Stimulated activated naive CD8-positive, alpha-beta T cell treated with anti-CD3 and anti-CD28 coated beads, Interleukin-15, Interleukin-2, amounts not matched to agents 100 ng/mL and 50 ng/mL, for 24 hours (primary cell): ENCODE data around the gene APOL3.
"Not testable (repeated sequence)": the region's sequence is repeated elsewhere in the genome, so short reads cannot be mapped to it uniquely, and the experiment has no call there.

Source experiments
- H3K27ac Mint-ChIP-seq: one replicate; pipeline ENCODE4 v1.8.0; 2021; ENCODE audit warnings: mild to moderate bottlenecking, mixed read lengths
- H3K27me3 Mint-ChIP-seq: one replicate; pipeline ENCODE4 v1.8.0; 2021; ENCODE audit warnings: mixed read lengths
- H3K36me3 Mint-ChIP-seq: one replicate; pipeline ENCODE4 v1.8.0; 2021; ENCODE audit warnings: low read depth, mixed read lengths
- H3K4me1 Mint-ChIP-seq: one replicate; pipeline ENCODE4 v1.8.0; 2021; ENCODE audit warnings: low read depth, mixed read lengths
- H3K4me3 Mint-ChIP-seq: one replicate; pipeline ENCODE4 v1.8.0; 2021; ENCODE audit warnings: mild to moderate bottlenecking, mixed read lengths
- H3K9me3 Mint-ChIP-seq: one replicate; pipeline ENCODE4 v1.8.0; 2021; ENCODE audit warnings: mixed read lengths

The APOL3 gene

DNA sequence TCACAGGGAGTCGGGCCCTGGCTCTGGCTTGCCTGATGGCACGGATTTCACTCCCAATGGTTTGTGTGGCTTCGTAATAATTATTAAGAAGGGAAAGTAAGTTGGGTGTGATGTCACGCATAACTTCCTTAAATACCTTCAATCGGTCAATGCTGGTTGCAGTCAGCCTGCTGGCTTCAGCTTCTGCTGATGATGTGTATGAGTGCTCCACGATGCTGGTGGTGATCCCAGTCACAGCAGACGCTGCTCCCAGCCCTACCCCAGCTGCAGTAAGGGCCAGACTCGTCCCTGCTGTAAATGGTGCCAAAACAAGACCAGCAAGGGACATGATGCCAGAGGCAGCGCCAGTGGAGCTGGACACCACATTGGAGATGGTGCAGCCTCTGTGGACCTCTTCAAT, 19.1 kb downstream of the APOL3 start:
- H3K4me1 Mint-ChIP-seq = peaks cover 19% of the 10 kb centered on the region
- peaks cover 19% of the 10 kb centered on the region for H3K36me3 Mint-ChIP-seq
- no peak overlapping the region for H3K27ac Mint-ChIP-seq
- H3K9me3 Mint-ChIP-seq = no peaks in the 10 kb centered on the region
- no peak overlapping the region for H3K4me3 Mint-ChIP-seq
- H3K27me3 Mint-ChIP-seq = no peaks in the 10 kb centered on the region

- H3K27me3 Mint-ChIP-seq, H3K9me3 Mint-ChIP-seq, H3K4me3 Mint-ChIP-seq, H3K27ac Mint-ChIP-seq: not testable (repeated sequence)
- peaks cover 20% of the 10 kb centered on the region for H3K4me1 Mint-ChIP-seq
- peaks cover 15% of the 10 kb centered on the region for H3K36me3 Mint-ChIP-seq
Measured at GRCh38 chr22:36138709-36139108, 21.8 kb downstream of the APOL3 start.

- H3K27me3 Mint-ChIP-seq = no peaks in the 10 kb centered on the region
- no peaks in the 10 kb centered on the region for H3K9me3 Mint-ChIP-seq
- H3K4me3 Mint-ChIP-seq = no peak overlapping the region
- peaks cover 16% of the 10 kb centered on the region for H3K4me1 Mint-ChIP-seq
- H3K27ac Mint-ChIP-seq = no peak overlapping the region
- H3K36me3 Mint-ChIP-seq = peaks cover 9% of the 10 kb centered on the region
Measured at GRCh38 chr22:36136988-36137387, 23.6 kb downstream of the APOL3 start.

GRCh38 chr22:36136475-36136874, 24.1 kb downstream of the APOL3 start:
- Mint-ChIP-seq H3K27me3 (no peaks in the 10 kb centered on the region), H3K4me1 (peaks cover 16% of the 10 kb centered on the region), H3K27ac (no peak overlapping the region), H3K9me3 (no peaks in the 10 kb centered on the region), H3K4me3 (no peak overlapping the region), H3K36me3 (peaks cover 4% of the 10 kb centered on the region)

GRCh38 chr22:36135306-36135980, 25.1 kb downstream of the APOL3 start:
- H3K36me3 Mint-ChIP-seq = peaks cover 2% of the 10 kb centered on the region

DNA sequence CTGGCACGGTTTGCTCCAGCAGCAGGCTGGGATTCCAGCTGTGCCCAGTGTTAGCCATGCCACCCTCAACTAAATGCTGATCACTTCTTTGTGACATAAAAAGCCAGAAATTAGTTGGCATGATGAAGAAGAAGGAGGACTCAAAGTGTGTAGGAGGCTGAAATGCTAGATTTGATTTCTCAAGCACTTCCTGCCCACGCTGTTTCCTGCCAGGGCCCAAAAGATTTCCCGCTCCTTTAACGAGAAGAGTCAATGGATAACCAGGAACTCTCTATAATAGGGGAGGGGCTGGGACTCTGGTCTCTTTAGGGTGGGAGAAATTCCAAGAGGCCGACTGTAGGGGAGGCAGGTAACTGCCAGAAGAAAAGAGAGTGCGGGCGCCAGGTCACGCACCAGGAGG, 26.4 kb downstream of the APOL3 start:
- Mint-ChIP-seq H3K27ac (no peak overlapping the region), H3K36me3 (no peaks in the 10 kb centered on the region), H3K4me3 (no peak overlapping the region), H3K4me1 (peaks cover 16% of the 10 kb centered on the region), H3K27me3 (no peaks in the 10 kb centered on the region), H3K9me3 (no peaks in the 10 kb centered on the region)

More at GRCh38 chr22:36135306-36135980, 25.1 kb downstream of the APOL3 start:
- no peak overlapping the region for H3K27ac Mint-ChIP-seq
- H3K4me3 Mint-ChIP-seq = no peak overlapping the region
- H3K27me3 Mint-ChIP-seq = no peaks in the 10 kb centered on the region
- no peaks in the 10 kb centered on the region for H3K9me3 Mint-ChIP-seq
- peaks cover 16% of the 10 kb centered on the region for H3K4me1 Mint-ChIP-seq

- H3K36me3 Mint-ChIP-seq = no peaks in the 10 kb centered on the region
- H3K4me1 Mint-ChIP-seq = peaks cover 13% of the 10 kb centered on the region
- no peak overlapping the region for H3K27ac Mint-ChIP-seq
- no peaks in the 10 kb centered on the region for H3K27me3 Mint-ChIP-seq
- no peak overlapping the region for H3K4me3 Mint-ChIP-seq
- no peaks in the 10 kb centered on the region for H3K9me3 Mint-ChIP-seq
Measured at GRCh38 chr22:36131907-36132306, 28.6 kb downstream of the APOL3 start.

DNA sequence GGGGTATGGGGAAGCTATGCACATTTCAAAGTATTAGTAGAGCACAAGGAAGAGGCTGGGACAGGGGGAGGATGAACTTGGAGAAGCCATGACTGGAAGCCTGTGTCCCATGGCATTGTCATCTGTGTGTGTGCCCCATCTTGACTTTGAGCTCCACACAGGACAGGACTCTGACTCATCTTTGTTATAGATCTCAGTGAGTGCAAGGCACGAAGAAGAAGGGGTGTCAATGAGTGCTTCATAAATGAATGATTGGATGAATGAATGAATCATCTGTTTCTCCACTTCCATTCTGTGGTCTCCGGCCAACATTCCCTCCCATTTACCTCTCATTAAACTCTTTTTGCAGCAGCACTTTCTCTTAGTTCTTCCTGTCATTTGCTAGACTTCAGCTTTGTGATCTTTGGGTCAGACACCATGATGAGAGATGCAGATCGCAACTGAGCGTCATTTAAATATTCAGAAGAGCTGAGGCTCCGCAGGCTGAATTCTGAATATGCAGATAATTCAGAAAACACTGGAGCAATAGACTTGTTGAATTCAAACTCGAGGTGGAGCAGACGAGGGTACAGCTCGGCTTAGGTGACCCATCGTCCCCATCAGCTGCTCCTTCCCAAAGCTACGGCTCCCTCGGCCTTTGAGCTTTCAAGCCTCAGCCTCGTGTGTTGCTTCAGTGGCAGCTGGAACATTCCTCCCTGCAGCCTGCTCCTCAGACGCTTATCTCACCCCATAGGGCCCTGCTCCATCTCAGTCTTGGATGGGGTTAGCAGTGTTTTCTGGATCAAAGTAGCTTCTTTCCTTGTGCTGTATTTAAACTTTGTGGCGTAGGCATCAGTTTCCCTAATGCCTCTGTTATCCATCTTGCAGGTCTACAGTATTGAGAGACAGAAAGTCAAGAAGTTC, 30.8 kb downstream of the APOL3 start:
- Mint-ChIP-seq H3K36me3 (no peaks in the 10 kb centered on the region), H3K4me3 (no peak overlapping the region), H3K27me3 (no peaks in the 10 kb centered on the region), H3K9me3 (no peaks in the 10 kb centered on the region), H3K4me1 (peaks cover 13% of the 10 kb centered on the region), H3K27ac (no peak overlapping the region)

- H3K4me1 Mint-ChIP-seq = peaks cover 12% of the 10 kb centered on the region
- H3K4me3 Mint-ChIP-seq = no peak overlapping the region
- H3K9me3 Mint-ChIP-seq = no peaks in the 10 kb centered on the region
- no peaks in the 10 kb centered on the region for H3K36me3 Mint-ChIP-seq
- no peaks in the 10 kb centered on the region for H3K27me3 Mint-ChIP-seq
- H3K27ac Mint-ChIP-seq = no peak overlapping the region
Measured at GRCh38 chr22:36129071-36129470, 31.5 kb downstream of the APOL3 start.

DNA sequence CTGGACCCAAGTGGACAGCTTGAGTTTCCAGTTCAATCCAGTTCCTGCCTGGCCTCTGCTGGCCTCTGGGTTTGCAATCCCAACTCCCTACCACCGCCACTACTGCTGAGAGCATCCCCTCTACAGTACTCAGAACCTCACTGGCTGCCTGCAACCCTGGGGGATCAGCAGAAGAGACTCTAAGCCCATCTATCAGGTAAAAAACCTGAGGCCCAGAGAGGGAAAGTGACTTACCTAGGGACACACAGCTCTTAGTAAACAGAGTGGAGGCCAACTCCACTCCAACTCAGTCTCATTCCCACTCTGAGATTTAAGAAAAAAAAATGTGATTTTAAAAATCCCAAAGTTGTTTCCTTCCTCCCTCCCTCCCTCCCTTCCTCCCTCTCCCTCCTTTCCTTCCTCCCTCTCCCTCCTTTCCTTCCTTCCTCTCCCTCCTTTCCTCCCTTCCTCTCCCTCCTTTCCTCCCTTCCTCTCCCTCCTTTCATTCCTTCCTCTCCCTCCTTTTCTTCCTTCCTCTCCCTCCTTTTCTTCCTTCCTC, 34.5 kb downstream of the APOL3 start:
- no peaks in the 10 kb centered on the region for H3K36me3 Mint-ChIP-seq
- H3K4me1 Mint-ChIP-seq = peaks cover 17% of the 10 kb centered on the region
- H3K9me3 Mint-ChIP-seq = no peaks in the 10 kb centered on the region
- no peak overlapping the region for H3K4me3 Mint-ChIP-seq
- no peaks in the 10 kb centered on the region for H3K27me3 Mint-ChIP-seq
- no peak overlapping the region for H3K27ac Mint-ChIP-seq

DNA sequence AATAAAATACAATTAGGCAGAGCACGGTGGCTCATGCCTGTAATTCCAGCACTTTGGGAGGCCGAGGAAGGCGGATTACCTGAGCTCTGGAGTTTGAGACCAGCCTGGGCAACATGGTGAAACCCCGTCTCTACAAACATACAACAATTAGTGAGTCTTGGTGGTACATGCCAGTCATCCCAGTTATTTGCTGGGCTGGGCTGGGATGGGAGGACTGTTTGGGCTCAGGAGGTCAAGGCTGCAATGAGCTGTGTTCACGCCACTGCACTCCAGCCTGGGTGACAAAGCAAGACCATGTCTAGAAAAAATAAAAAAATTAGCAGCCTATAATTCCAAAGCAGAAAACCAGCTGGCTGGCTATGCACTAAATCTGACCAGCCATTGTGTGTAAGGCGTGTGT, 35.1 kb downstream of the APOL3 start:
- Mint-ChIP-seq H3K36me3 (no peaks in the 10 kb centered on the region), H3K27ac (no peak overlapping the region), H3K27me3 (no peaks in the 10 kb centered on the region), H3K4me1 (peaks cover 17% of the 10 kb centered on the region), H3K9me3 (no peaks in the 10 kb centered on the region), H3K4me3 (no peak overlapping the region)

- Mint-ChIP-seq H3K4me1 (peaks cover 17% of the 10 kb centered on the region), H3K36me3 (no peaks in the 10 kb centered on the region), H3K27me3 (no peaks in the 10 kb centered on the region), H3K27ac (no peak overlapping the region), H3K9me3 (no peaks in the 10 kb centered on the region), H3K4me3 (no peak overlapping the region)
Measured at GRCh38 chr22:36124666-36125065, 35.9 kb downstream of the APOL3 start.

GRCh38 chr22:36123673-36124630, 36.6 kb downstream of the APOL3 start:
- Mint-ChIP-seq H3K27ac (peak overlapping the region; percentile 91), H3K9me3 (no peaks in the 10 kb centered on the region), H3K36me3 (no peaks in the 10 kb centered on the region), H3K4me1 (peaks cover 17% of the 10 kb centered on the region), H3K4me3 (peak overlapping the region; percentile 74), H3K27me3 (no peaks in the 10 kb centered on the region)

DNA sequence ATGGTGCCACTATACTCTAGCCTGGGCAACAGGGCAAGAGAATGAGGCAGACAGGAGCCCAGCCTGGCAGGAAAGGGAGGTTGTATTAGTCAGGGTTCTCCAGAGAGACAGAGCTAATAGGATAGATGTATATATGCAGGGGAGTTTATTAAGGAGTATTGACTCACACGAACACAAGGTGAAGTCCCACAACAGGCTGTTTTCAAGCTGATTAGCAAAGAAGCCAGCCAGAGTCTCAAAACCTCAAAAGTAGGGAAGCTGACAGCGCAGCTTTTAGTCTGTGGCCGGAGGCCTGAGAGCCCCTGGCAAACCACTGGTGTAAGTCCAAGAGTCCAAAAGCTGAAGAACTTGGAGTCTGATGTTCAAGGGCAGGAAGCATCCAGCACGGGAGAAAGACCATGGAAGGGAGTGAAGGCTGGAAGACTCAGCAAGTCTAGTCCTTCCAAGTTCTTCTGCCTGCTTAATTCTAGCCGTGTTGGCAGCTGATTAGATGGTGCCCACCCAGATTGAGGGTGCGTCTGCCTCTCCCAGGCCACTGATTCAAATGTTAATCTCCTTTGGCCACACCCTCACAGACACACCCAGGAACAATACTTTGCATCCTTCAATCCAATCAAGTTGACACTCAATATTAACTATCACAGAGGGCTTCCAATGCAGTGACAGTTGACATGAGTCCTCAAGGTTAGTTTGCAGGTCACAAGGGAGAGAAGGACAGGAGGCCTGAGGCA, 39.8 kb downstream of the APOL3 start:
- H3K9me3 Mint-ChIP-seq, H3K4me3 Mint-ChIP-seq, H3K27me3 Mint-ChIP-seq, H3K27ac Mint-ChIP-seq, H3K36me3 Mint-ChIP-seq: not testable (repeated sequence)
- peaks cover 17% of the 10 kb centered on the region for H3K4me1 Mint-ChIP-seq
